Activated T-helper 1 cell treated with anti-CD3 and anti-CD28 coated beads, Interleukin-2, amount 50 U/mL, for 16 hours (primary cell): ENCODE data around the gene PRKCQ.

Experiments used
- DNase-seq, 2 donors: peaks; one replicate each; pipeline ENCODE4 v3.0.0-alpha.2; 2020; ENCODE audit warnings: low read depth in 1 of 2, low spot score in 1 of 2

The PRKCQ gene

GRCh38 chr10:6579904-6580278 is at the start of gene PRKCQ:
PRKCQ (minus strand) TSS chr10:6580276; CDS start chr10:6515135, 65,141 bp downstream.
- no peak for DNase-seq

- DNase-seq, result no peak
Measured at GRCh38 chr10:6625428-6625827, 45.4 kb upstream of the PRKCQ start.

GRCh38 chr10:6624392-6624791 is 44.3 kb upstream of the PRKCQ start:
- DNase-seq, result no peak

- no peak for DNase-seq
Measured at GRCh38 chr10:6622921-6623320, 42.8 kb upstream of the PRKCQ start.

- no peak for DNase-seq
Measured at GRCh38 chr10:6621536-6621935, 41.5 kb upstream of the PRKCQ start.

- DNase-seq, result no peak
Measured at GRCh38 chr10:6619660-6620059, 39.6 kb upstream of the PRKCQ start.

- DNase-seq, result no peak
Measured at GRCh38 chr10:6618340-6618739, 38.3 kb upstream of the PRKCQ start.

- DNase-seq, result no peak
Measured at GRCh38 chr10:6617309-6618076, 37.4 kb upstream of the PRKCQ start.

- DNase-seq, result no peak
Measured at GRCh38 chr10:6615971-6616370, 35.9 kb upstream of the PRKCQ start.

GRCh38 chr10:6612371-6612770 is 32.3 kb upstream of the PRKCQ start:
- DNase-seq, result no peak

GRCh38 chr10:6610647-6611046 is 30.6 kb upstream of the PRKCQ start:
- DNase-seq, result no peak

- no peak for DNase-seq
Measured at GRCh38 chr10:6609625-6610024, 29.5 kb upstream of the PRKCQ start.

- no peak for DNase-seq
Measured at GRCh38 chr10:6607778-6608177, 27.7 kb upstream of the PRKCQ start.

- DNase-seq, result no peak
Measured at GRCh38 chr10:6607182-6607581, 27.1 kb upstream of the PRKCQ start.

GRCh38 chr10:6603142-6604125 is 23.4 kb upstream of the PRKCQ start:
- no peak for DNase-seq

- no peak for DNase-seq
Measured at GRCh38 chr10:6602700-6603084, 22.6 kb upstream of the PRKCQ start.

GRCh38 chr10:6602026-6602699 is 22.1 kb upstream of the PRKCQ start:
- no peak for DNase-seq

GRCh38 chr10:6601246-6601805 is 21.2 kb upstream of the PRKCQ start:
- no peak for DNase-seq

- no peak for DNase-seq
Measured at GRCh38 chr10:6600224-6600987, 20.3 kb upstream of the PRKCQ start.

- DNase-seq, result no peak
Measured at GRCh38 chr10:6598679-6599078, 18.6 kb upstream of the PRKCQ start.

GRCh38 chr10:6597478-6597877 is 17.4 kb upstream of the PRKCQ start:
- DNase-seq, result no peak
